NCI-H146 treated with DMSO at 0.1 percent for 48 hours (cell line): ENCODE data around the gene SGSM2.

ENCODE experiments used
- DNase-seq: peaks from one replicate; lab custom pipeline; 2025; ENCODE audit not compliant: unreplicated experiment; lab: John Stamatoyannopoulos, UW

SGSM2 gene

DNA sequence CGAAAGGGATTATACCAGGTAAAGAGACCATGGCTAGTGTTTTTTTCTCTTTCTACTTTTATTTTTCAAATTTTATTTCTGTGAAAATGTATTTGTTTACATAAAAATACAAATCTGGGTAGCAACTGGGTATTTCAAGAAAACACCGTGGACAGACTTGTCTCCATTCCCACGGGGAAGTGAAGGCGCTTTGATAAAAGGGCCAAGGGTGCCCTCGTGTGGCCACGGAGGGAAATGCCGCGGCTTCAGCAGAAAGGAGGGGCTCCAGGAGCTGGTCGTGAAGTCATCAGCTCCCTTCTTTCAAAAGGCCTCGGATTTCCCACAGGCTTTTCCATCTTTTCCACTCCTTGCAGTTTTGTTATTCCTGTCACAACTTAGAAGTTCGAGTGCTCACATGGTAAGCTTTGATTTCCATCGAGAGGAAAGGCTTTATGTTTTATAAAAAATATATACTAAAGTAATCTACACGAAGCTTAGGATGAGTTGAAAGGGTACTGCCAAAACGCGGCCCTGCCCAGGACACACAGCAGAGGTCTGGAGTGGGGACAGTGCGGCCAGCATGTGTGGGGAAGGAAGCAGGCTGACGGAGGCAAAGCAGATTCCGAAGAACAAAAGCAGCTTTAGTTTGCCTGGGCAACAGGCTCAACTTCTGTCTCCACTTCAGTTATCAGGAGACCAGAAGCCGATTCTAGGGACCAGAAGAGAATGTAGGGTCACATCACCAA lies 78.9 kb downstream of the SGSM2 start:
- DNase-seq: peak; percentile 61

DNA sequence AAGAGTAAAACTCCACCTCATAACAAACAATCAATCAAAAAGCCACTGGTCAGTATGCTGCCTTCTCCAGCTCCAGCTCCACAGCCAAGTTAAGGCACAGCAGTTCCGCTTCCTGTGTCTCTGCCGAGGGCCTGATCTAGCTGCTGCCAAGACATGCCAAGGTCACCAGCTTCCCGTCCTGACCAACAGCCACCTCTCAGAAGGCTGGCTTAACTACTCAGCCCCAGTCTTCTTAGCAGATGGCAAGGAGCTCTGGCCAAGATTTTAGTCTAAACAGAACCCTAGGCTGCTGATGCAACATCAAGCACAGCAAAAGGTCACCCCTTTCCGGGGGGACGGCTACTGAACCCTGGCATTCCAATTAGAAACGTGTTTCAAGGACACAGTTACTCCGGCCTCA lies 81.3 kb downstream of the SGSM2 start:
- DNase-seq: no peak

DNA sequence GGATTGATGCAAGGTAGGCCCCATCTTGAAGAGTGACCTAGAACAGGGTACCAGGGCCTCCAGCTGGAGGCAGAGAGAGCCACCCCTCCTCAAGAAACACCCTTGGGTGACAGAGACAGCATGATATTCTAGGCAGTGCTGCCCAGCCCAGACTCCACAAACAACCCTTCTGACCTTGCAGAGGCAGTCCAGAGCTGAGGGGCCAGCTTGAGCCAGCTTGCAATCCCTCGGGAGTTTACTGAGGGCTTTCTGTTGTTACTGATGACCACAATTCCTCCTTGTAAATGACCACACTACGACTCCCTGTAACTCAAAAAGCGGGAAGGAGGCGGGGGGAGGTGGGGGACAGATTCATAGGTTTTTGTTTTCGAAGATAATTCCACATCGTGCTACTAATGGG lies 82.2 kb downstream of the SGSM2 start:
- DNase-seq: no peak

DNA sequence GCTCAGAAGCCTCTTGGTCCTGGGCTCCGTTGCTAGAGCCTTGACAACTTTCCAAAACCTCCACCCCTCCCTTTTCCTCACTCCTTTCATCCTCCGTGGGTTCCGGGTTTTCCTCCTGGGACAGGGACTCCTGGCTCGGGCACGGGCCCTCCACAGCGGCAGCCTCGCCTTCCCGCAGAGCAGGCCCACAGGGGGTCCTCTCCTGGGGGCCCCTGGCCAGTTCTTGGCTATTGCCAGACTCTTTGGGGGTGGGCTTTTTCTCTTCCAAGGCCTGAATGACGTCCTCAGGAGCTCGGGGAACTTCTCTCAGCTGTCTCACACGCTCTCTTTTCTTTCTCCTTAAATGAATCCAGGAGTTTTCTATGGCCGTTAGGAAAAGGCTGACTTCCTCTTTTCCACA lies 82.9 kb downstream of the SGSM2 start:
- no peak for DNase-seq

DNA sequence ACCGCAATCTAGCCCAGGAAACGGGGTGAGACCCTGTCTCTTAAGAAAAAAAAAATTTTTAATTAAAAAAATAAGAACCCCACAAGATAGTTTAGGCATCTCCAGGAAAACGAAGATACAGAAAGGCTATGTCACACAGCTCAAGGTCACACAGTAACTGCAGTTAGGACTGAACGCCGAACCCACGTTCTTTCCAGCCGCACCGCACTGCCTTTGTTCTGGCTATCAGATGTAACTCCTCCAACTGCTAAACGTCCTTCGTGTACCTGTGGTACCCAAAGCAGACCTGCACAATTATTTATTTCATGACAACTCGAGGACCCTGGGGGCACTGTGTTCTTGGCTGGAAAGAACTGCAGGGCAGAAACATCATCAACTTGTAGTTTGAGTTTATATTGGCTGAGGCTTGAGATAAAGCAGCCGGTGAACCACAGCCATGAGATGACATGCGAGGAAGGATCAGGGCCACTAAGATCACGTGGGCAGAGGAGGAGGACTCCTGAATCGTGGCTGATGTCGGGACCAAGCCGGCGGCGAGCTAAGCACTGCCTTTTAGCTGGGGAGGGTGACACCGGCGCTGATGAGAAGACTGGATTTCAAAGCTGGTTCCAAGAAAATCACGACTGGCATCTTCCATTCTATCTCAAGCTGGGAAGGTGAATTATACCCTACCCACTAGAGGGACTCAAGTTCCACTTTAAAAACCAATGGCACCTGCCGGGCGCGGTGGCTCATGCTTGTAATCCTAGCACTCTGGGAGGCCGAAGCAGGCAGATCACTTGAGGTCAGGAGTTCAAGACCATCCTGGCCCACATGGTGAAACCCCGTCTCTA lies 84.2 kb downstream of the SGSM2 start:
- DNase-seq: no peak

DNA sequence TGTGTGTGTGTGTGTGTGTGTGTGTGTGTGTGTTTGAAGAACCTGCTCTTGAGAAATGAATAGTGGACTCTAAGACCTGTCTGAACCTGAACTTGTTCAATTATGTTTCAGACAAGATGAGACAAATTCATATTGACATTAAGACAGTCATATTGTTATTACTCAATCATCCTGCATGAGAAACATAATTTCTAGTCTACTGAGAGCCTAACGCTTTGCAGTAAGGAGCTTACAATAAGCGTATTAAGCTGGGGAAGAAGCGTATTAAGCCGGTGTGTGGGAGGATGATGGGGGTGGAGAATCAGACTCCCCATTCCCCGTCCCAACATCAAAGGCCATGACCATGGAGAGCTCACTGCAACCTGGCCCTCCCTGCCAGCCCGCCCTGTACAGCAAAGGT lies 86.0 kb downstream of the SGSM2 start:
- DNase-seq: no peak

DNA sequence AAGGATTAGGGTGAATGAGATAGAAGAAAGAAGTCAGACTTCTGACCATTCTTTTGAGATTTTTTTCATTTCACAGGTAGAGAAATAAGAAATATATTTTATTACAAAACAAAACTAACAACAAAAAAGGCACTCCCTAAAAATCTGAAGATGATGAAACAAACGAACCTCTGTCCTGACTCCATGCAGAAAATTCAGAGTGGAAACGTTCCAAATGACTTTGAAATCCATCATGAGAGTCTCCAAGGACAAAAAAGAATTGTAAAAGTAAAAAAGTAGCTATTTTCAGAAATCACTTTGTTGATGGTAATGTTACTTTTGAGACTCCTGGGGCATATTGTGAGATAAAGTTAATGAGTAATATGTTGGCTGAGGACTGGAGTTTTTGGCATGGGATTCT lies 89.9 kb downstream of the SGSM2 start:
- DNase-seq: no peak

DNA sequence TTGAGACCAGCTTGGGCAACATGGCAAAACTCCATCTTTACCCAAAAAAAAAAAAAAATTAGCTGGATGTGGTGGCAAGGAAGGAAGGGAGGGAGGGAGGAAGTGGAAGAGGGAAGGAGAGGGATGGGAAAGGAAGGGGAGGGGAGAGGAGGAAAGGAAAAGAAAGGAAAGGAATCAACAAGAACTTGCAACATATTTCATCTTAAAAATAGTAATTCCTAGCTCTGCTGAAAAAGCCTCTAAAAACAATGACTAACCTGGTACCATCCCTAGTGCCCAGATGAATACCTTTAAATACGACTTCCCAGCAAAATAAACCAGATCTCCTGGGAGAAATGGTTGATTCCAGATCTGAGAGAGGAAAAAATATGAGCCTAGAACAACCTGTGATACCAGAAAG lies 90.6 kb downstream of the SGSM2 start:
- no peak for DNase-seq
